Neural cell (in vitro differentiated cells): ENCODE measurements around the gene BICRAL.

Experiments
- CTCF ChIP-seq: fragments of 450-650 bp; IDR thresholded peaks from 2 replicates; pipeline ENCODE4 v1.5.1; 2014; ENCODE audit warnings: antibody characterized with exemption, mild to moderate bottlenecking, moderate library complexity; ENCODE audit not compliant: poor library complexity, severe bottlenecking
- EP300 ChIP-seq: fragments of 450-650 bp; conservative IDR thresholded peaks from 2 replicates; pipeline ENCODE4 v1.6.1; 2014; ENCODE audit warnings: antibody characterized with exemption, mild to moderate bottlenecking, moderate library complexity; ENCODE audit not compliant: poor library complexity, severe bottlenecking
- EZH2 ChIP-seq: fragments of 200-600, 300-800 bp; shearing (Covaris generic), sonication (generic); IDR thresholded peaks from 2 replicates; pipeline ENCODE4 v1.6.1; 2014; ENCODE audit warnings: antibody characterized with exemption, low read length, borderline replicate concordance, mild to moderate bottlenecking; ENCODE audit not compliant: insufficient read depth, poor library complexity, severe bottlenecking
- MXI1 ChIP-seq: fragments of 450-650 bp; conservative IDR thresholded peaks from 2 replicates; pipeline ENCODE4 v1.6.1; 2014; ENCODE audit warnings: antibody characterized with exemption, mild to moderate bottlenecking; ENCODE audit not compliant: poor library complexity, severe bottlenecking
- POLR2AphosphoS5 ChIP-seq: IDR thresholded peaks from 2 replicates; pipeline ENCODE4 v1.6.1; 2012
- RAD21 ChIP-seq: fragments of 450-650 bp; conservative IDR thresholded peaks from 2 replicates; pipeline ENCODE4 v1.6.1; 2014; ENCODE audit warnings: antibody characterized with exemption, mild to moderate bottlenecking, moderate library complexity
- TAF1 ChIP-seq: IDR thresholded peaks from 2 replicates; pipeline ENCODE4 v1.6.1; 2012; ENCODE audit warnings: low read depth

- TF ChIP-seq EZH2 (no peak), CTCF (no peak), TAF1 (no peak), EP300 (no peak), RAD21 (no peak), MXI1 (no peak), POLR2AphosphoS5 (no peak)
Observed at GRCh38 chr6:42754759-42755158, 27.1 kb upstream of the BICRAL start.
